IPS DF 19.7 (cell line): Measurements from ENCODE around the gene PDE3A.
"Not testable (repeated sequence)": the region's sequence is repeated elsewhere in the genome, so short reads cannot be mapped to it uniquely, and the experiment has no call there.

Experiments used
- DNase-seq: peaks from one replicate; pipeline ENCODE4 v3.0.0-alpha.2; 2013; ENCODE audit warnings: low read depth, low spot score

Gene PDE3A

DNA sequence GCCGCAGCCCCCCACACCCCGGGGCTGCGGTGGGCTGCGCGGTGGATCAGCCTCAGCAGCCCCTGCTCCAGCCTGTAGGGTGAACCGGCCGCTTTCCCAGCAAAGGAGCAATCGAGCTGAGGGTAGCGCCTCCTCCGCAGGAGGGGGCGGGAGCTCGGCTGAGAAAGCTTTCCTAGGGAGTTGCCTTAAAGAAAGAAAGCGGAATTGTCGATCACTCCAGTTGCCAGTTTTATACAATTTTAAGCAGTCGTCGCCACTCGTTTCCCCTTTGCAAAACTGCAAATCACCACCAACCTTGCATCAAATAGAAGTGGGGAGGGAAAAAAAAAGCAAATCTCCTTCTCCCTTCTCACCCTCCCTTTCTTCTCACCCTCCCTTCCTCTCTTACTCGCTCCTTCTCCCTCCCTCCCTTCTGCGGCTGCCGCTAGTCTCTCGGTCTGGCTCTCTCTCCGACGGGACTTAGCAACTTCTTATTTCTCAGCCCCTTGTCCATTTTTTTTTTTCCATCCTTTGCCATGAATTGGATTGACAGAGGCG, at the start of gene PDE3A:
TSS of gene PDE3A (plus strand) at position 424 of the 537 bp plus-strand sequence. CDS start 748 bp downstream, outside the sequence.
- DNase-seq: no peak

- DNase-seq: no peak
These were observed 49.0 kb upstream of the PDE3A start for GRCh38 chr12:20319366-20319765.

GRCh38 chr12:20320552-20320951, 47.8 kb upstream of the PDE3A start:
- DNase-seq: no peak

- DNase-seq: not testable (repeated sequence)
These were observed 37.4 kb upstream of the PDE3A start for GRCh38 chr12:20330826-20331505.

GRCh38 chr12:20339060-20339459, 29.3 kb upstream of the PDE3A start:
- no peak for DNase-seq

GRCh38 chr12:20342111-20342510, 26.2 kb upstream of the PDE3A start:
- DNase-seq: no peak

- DNase-seq: no peak
These were observed 22.5 kb upstream of the PDE3A start for GRCh38 chr12:20345866-20346265.

DNA sequence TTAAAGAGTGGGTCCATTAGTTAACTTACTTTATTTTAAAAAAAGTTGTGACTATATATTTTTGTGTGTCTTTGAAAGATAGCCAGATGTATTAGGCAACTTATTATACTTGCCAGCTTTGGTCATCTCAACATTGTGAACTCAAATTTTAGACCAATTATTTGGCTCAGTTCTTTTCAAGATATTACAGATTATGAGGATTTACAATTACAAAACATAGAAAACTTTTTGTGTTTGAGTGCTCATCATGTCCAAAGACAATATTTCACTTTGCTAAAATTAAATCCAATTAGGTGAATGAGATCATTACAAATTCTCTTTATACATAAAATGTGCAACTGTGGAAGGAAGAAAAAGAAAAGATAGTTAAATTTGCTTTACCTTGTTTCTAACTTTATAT, 18.3 kb upstream of the PDE3A start:
- no peak for DNase-seq

DNA sequence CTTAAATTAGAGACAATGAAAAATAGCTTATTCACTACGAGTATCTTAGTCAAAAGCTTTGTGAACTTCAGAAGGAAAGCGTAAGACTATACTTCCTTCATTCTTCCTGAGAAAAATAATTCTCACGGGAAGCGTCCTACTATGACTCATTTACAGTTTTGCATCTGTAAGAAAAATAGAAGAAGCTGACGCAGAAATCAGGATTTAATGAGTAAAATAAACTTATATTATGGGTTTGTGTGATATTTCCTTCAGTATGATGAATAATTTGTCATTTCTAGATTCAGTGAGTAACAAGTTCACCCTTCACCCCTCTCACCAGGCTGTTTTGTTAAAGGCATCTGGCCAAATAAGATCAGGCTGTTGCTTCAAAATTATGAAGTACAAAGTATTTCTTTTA, 17.8 kb upstream of the PDE3A start:
- DNase-seq: no peak

DNA sequence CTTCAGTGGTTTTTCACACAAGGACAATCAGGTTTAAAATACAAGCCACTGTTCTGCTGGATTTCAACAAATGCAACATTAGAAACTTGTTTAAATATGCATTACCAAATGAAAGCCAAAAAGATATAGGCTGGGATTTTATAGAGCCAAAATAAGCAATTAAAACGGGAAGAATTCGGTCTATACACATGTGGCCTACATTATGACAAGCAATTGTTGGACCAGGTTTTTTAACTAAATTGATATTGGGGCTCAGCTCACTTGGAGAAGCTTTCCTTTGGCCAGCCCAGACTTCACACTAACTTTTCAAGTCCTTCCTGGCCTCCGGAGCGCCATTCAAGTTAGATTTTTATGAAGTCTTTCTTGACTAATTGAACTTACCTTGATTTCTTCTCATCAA, 16.9 kb upstream of the PDE3A start:
- no peak for DNase-seq

GRCh38 chr12:20356048-20356447, 12.3 kb upstream of the PDE3A start:
- DNase-seq: no peak

DNA sequence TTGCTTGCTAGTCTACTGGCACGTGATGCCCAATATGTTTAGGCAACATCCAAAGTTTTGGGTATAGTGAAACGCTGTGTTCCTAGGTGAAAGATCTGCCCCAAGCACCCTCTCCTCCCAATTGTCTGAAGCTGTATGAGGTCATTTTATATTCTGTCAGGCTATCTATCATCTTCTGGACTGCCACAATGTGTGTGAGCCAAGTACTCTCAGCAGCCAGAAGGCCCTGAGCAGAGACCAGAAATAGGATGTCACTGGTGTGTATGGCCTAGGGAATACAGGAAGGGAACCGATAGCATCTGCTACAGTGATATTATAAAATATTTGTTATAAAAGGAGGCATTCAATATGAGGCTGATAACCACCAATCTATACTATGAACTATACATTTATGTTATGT, 7.9 kb upstream of the PDE3A start:
- DNase-seq: no peak

DNA sequence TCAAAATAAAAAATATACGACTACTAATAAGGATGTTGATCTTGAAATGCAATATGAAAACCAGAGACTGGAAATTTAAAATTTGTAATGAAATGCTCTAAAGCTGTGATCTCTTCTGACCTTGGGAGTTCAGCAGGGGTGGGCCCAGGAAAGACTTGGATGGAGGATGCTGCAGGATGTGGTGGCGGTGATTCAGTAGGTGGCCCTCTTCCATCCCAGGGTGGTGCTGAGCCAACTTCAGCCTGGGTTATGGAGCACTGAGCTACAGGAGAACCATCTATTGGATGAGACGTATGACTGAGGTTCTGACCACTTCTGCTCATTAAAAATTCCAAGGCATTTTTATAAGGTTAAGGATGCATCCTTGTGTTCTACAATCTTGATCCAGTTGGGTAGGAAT, 6.9 kb upstream of the PDE3A start:
- DNase-seq: no peak

- DNase-seq: no peak
These were observed 3.8 kb upstream of the PDE3A start for GRCh38 chr12:20364501-20364900.

GRCh38 chr12:20366776-20367409, 1.4 kb upstream of the PDE3A start:
- no peak for DNase-seq

DNA sequence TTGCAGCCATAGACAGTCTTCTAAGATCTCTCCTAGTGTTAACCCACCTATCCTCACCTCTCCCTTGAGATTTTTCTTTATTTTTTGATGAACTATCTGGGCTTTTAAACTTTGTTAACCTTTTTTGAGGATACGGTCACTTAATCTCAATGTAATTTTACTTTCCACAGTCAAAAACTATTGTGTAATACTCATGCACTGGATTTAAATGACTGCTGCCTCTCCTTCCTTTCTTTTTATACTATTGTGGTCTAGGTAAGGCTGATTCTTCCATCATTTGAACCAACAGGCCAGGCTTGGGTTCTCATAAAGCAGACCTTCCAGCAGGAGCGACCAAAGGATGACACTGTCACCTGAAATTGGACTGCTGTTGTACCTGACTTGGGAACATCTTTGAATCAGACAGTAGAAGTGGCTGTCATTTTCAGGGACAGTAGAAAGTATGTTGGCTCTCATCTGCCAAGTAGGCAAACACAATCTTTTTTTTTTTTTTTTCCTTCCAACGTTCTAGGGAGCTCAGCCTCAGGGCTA, 689 bp upstream of the PDE3A start:
- DNase-seq: no peak

- DNase-seq: no peak
These were observed 441 bp downstream of the PDE3A start for GRCh38 chr12:20368651-20369304.

DNA sequence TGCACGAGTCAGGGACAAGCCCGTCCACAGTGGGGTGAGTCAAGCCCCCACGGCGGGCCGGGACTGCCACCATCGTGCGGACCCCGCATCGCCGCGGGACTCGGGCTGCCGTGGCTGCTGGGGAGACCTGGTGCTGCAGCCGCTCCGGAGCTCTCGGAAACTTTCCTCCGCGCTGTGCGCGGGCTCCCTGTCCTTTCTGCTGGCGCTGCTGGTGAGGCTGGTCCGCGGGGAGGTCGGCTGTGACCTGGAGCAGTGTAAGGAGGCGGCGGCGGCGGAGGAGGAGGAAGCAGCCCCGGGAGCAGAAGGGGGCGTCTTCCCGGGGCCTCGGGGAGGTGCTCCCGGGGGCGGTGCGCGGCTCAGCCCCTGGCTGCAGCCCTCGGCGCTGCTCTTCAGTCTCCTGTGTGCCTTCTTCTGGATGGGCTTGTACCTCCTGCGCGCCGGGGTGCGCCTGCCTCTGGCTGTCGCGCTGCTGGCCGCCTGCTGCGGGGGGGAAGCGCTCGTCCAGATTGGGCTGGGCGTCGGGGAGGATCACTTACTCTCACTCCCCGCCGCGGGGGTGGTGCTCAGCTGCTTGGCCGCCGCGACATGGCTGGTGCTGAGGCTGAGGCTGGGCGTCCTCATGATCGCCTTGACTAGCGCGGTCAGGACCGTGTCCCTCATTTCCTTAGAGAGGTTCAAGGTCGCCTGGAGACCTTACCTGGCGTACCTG, 1.1 kb downstream of the PDE3A start:
- no peak for DNase-seq

DNA sequence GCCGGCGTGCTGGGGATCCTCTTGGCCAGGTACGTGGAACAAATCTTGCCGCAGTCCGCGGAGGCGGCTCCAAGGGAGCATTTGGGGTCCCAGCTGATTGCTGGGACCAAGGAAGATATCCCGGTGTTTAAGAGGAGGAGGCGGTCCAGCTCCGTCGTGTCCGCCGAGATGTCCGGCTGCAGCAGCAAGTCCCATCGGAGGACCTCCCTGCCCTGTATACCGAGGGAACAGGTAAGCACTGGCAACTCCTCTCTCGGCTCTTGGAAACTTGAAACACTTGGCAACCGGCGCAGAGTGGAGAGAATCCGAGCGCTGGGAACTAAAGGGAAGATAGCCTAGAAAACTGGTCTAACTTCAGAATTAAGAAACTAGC, 1.7 kb downstream of the PDE3A start:
- DNase-seq: no peak

DNA sequence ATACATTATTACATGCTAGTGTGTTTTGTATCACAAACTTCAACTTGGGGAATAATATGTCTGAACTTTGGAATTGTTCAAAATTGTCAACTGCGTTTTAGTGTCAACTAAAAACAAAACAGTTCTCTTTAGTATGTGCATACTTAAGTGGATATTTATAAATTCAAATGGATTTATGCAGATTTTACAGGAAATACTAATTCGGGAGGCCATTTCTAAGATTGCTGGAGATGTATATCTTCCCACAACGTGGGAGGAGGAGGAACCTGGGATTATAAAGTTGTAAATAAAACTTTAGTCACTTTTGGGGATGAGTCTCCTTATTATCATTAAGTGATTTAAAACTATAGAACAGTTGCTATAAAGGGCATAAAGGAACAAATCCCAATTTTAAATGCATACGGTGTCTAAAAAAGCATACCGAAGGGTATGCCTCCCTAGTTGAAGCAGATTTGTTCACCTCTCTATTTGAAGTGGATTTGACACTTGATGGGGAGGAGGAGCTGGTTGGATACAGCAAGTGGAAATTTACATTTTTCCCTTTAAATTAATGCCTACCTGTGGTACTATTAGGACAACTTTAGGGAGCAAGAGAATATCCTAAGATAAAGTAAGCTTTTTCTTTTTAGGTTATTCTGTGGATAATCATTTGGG, 2.7 kb downstream of the PDE3A start:
- no peak for DNase-seq

- DNase-seq: no peak
These were observed 4.2 kb downstream of the PDE3A start for GRCh38 chr12:20372326-20373096.
